Measurements from ENCODE around the gene ECSIT.

Gene ECSIT

DNA sequence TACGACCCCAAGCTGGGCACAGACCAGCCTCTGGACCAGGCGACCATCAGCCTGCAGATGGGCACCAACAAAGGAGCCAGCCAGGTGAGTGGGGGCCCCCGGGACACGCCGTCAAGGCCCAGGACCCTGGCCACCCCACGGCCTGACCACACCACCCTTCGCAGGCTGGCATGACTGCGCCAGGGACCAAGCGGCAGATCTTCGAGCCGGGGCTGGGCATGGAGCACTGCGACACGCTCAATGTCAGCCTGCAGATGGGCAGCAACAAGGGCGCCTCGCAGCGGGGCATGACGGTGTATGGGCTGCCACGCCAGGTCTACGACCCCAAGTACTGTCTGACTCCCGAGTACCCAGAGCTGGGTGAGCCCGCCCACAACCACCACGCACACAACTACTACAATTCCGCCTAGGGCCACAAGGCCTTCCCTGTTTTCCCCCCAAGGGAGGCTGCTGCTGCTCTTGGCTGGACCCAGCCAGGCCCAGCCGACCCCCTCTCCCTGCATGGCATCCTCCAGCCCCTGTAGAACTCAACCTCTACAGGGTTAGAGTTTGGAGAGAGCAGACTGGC lies 20.5 kb upstream of the ECSIT start (continued):
- TF ChIP-seq TOX (CRISPR knock-in tag; IDR thresholded peaks at IDR 0.05; ENCODE audit: borderline replicate concordance), result no peak
- TF ChIP-seq ZFP3 (CRISPR knock-in tag; IDR thresholded peaks at IDR 0.05), result no peak
- TF ChIP-seq ZNF70 (CRISPR knock-in tag; IDR thresholded peaks at IDR 0.05), result no peak
- TF ChIP-seq, protein P1, sequence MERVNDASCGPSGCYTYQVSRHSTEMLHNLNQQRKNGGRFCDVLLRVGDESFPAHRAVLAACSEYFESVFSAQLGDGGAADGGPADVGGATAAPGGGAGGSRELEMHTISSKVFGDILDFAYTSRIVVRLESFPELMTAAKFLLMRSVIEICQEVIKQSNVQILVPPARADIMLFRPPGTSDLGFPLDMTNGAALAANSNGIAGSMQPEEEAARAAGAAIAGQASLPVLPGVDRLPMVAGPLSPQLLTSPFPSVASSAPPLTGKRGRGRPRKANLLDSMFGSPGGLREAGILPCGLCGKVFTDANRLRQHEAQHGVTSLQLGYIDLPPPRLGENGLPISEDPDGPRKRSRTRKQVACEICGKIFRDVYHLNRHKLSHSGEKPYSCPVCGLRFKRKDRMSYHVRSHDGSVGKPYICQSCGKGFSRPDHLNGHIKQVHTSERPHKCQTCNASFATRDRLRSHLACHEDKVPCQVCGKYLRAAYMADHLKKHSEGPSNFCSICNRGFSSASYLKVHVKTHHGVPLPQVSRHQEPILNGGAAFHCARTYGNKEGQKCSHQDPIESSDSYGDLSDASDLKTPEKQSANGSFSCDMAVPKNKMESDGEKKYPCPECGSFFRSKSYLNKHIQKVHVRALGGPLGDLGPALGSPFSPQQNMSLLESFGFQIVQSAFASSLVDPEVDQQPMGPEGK (CRISPR knock-in tag; IDR thresholded peaks at IDR 0.05; ENCODE audit: borderline replicate concordance), result no peak
- no peak for TF ChIP-seq ZC3H10 (CRISPR knock-in tag; IDR thresholded peaks at IDR 0.05)
- TF ChIP-seq CSDC2 (CRISPR knock-in tag; IDR thresholded peaks at IDR 0.05), result no peak
- TF ChIP-seq RARB (CRISPR knock-in tag; IDR thresholded peaks at IDR 0.05), result no peak
- no peak for TF ChIP-seq ESRRG (CRISPR knock-in tag; IDR thresholded peaks at IDR 0.05)

DNA sequence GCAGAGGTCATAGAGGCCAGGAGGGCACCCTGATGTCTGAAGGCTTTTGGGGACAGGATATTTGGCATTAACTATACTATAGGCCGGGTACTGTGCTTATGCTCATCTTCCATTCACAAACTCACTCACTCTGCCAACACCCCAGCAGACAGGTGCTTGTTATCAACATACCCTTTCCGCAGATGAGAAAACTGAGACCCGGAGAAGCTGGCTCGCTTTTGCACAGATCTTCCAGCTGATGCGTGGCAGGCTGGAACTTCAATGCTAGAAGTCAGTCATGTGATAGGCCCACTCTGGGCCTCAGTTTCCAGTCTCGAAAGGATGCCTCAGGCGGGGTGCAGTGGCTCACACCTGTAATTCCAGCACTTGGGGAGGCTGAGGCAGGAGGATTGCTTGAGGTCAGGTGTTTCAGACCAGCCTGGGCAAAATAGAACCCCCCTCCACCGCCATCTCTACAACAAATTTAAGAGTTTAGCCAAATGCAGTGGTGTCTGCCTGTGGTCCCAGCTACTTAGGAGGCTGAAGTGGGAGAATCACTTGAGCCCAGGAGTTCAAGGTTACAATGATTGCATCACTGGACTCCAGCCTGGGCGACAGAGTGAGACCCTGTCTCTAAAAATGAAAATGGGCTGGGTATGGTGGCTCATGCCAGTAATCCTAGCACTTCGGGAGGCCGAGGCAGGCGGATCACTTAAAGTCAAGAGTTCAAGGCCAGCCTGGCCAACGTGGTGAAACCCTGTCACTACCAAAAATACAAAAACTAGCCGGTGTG lies 19.2 kb upstream of the ECSIT start:
- TF ChIP-seq GLIS3 (CRISPR knock-in tag; IDR thresholded peaks at IDR 0.05) (no peak), ZC3H10 (CRISPR knock-in tag; IDR thresholded peaks at IDR 0.05) (no peak), ZNF70 (CRISPR knock-in tag; IDR thresholded peaks at IDR 0.05) (no peak)

DNA sequence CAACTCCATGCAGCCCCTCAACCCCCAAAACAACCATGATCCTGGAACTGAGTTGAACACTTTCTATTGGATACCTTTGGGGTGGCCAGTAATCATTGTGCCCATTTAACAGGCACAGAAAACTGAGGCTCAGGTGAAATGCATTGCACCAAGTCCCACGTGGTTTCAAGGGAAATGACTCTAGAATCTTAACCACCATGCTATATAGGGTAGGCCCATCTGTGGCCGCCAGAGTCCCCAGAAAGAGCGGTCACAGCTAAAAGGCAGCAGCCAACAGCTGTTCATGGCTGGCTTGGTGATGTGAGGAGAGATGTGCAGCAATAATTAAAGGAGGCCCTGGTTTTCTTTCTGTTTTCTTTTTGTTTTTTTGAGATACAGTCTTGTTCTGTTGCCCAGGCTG lies 12.3 kb upstream of the ECSIT start:
- ATAC-seq, result no peak
- TF ChIP-seq ZFP30 (CRISPR knock-in tag; IDR thresholded peaks at IDR 0.05) (no peak), ESRRG (CRISPR knock-in tag; IDR thresholded peaks at IDR 0.05) (no peak), ARNTL (CRISPR knock-in tag; IDR thresholded peaks at IDR 0.05; ENCODE audit: borderline replicate concordance, low read depth) (no peak), ZC3H10 (CRISPR knock-in tag; IDR thresholded peaks at IDR 0.05) (no peak), ZNF565 (CRISPR knock-in tag; conservative IDR thresholded peaks at IDR 0.05; ENCODE audit: low read depth) (no peak), SNAI2 (CRISPR knock-in tag; IDR thresholded peaks at IDR 0.05) (no peak)
- TF ChIP-seq, protein P2, sequence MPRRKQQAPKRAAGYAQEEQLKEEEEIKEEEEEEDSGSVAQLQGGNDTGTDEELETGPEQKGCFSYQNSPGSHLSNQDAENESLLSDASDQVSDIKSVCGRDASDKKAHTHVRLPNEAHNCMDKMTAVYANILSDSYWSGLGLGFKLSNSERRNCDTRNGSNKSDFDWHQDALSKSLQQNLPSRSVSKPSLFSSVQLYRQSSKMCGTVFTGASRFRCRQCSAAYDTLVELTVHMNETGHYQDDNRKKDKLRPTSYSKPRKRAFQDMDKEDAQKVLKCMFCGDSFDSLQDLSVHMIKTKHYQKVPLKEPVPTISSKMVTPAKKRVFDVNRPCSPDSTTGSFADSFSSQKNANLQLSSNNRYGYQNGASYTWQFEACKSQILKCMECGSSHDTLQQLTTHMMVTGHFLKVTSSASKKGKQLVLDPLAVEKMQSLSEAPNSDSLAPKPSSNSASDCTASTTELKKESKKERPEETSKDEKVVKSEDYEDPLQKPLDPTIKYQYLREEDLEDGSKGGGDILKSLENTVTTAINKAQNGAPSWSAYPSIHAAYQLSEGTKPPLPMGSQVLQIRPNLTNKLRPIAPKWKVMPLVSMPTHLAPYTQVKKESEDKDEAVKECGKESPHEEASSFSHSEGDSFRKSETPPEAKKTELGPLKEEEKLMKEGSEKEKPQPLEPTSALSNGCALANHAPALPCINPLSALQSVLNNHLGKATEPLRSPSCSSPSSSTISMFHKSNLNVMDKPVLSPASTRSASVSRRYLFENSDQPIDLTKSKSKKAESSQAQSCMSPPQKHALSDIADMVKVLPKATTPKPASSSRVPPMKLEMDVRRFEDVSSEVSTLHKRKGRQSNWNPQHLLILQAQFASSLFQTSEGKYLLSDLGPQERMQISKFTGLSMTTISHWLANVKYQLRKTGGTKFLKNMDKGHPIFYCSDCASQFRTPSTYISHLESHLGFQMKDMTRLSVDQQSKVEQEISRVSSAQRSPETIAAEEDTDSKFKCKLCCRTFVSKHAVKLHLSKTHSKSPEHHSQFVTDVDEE (CRISPR knock-in tag; IDR thresholded peaks at IDR 0.05), result no peak
- TF ChIP-seq, protein P3, sequence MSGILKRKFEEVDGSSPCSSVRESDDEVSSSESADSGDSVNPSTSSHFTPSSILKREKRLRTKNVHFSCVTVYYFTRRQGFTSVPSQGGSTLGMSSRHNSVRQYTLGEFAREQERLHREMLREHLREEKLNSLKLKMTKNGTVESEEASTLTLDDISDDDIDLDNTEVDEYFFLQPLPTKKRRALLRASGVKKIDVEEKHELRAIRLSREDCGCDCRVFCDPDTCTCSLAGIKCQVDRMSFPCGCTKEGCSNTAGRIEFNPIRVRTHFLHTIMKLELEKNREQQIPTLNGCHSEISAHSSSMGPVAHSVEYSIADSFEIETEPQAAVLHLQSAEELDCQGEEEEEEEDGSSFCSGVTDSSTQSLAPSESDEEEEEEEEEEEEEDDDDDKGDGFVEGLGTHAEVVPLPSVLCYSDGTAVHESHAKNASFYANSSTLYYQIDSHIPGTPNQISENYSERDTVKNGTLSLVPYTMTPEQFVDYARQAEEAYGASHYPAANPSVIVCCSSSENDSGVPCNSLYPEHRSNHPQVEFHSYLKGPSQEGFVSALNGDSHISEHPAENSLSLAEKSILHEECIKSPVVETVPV (CRISPR knock-in tag; IDR thresholded peaks at IDR 0.05), result no peak

More for the DNA sequence above, 19.2 kb upstream of the ECSIT start:
- no peak for ATAC-seq

DNA sequence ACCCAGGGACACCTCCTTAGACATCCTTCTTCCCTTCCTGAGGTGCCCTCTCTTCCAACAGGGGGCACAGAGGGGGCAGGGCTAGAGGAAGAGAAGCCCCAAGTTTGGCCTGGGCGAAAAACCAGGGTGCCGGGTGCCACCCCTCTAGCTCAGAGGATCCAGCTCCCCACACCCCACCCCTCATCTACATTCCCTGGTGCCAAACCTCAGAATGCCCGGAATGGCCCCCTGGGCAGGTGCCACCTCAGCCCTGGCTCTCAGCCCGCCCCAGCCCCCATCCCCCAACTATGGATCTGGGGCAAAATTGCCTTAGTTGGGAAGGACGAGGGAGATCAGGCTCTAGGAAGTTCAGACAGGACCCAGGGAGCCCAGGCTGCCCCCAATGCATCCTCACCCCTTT lies 11.7 kb upstream of the ECSIT start:
- no peak for ATAC-seq
- TF ChIP-seq RARB (CRISPR knock-in tag; IDR thresholded peaks at IDR 0.05) (no peak), TCF4 (CRISPR knock-in tag; IDR thresholded peaks at IDR 0.05; ENCODE audit: borderline replicate concordance) (no peak), PPARA (CRISPR knock-in tag; IDR thresholded peaks at IDR 0.05; ENCODE audit: borderline replicate concordance) (no peak), ZNF8 (CRISPR knock-in tag; IDR thresholded peaks at IDR 0.05) (no peak), ESRRG (CRISPR knock-in tag; IDR thresholded peaks at IDR 0.05) (no peak), ZNF565 (CRISPR knock-in tag; conservative IDR thresholded peaks at IDR 0.05; ENCODE audit: low read depth) (no peak), ZFP3 (CRISPR knock-in tag; IDR thresholded peaks at IDR 0.05) (no peak), ZC3H10 (CRISPR knock-in tag; IDR thresholded peaks at IDR 0.05) (no peak), ZFP30 (CRISPR knock-in tag; IDR thresholded peaks at IDR 0.05) (no peak), TOX (CRISPR knock-in tag; IDR thresholded peaks at IDR 0.05; ENCODE audit: borderline replicate concordance) (no peak)
- TF ChIP-seq, protein P4, sequence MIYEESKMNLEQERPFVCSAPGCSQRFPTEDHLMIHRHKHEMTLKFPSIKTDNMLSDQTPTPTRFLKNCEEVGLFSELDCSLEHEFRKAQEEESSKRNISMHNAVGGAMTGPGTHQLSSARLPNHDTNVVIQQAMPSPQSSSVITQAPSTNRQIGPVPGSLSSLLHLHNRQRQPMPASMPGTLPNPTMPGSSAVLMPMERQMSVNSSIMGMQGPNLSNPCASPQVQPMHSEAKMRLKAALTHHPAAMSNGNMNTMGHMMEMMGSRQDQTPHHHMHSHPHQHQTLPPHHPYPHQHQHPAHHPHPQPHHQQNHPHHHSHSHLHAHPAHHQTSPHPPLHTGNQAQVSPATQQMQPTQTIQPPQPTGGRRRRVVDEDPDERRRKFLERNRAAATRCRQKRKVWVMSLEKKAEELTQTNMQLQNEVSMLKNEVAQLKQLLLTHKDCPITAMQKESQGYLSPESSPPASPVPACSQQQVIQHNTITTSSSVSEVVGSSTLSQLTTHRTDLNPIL (CRISPR knock-in tag; IDR thresholded peaks at IDR 0.05; ENCODE audit: low read depth), result no peak
- TF ChIP-seq, protein P1 (CRISPR knock-in tag; IDR thresholded peaks at IDR 0.05; ENCODE audit: borderline replicate concordance), result no peak
- TF ChIP-seq, protein P5, sequence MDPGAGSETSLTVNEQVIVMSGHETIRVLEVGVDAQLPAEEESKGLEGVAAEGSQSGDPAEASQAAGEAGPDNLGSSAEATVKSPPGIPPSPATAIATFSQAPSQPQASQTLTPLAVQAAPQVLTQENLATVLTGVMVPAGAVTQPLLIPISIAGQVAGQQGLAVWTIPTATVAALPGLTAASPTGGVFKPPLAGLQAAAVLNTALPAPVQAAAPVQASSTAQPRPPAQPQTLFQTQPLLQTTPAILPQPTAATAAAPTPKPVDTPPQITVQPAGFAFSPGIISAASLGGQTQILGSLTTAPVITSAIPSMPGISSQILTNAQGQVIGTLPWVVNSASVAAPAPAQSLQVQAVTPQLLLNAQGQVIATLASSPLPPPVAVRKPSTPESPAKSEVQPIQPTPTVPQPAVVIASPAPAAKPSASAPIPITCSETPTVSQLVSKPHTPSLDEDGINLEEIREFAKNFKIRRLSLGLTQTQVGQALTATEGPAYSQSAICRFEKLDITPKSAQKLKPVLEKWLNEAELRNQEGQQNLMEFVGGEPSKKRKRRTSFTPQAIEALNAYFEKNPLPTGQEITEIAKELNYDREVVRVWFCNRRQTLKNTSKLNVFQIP (CRISPR knock-in tag; IDR thresholded peaks at IDR 0.05; ENCODE audit: borderline replicate concordance, low read depth), result no peak
- TF ChIP-seq, protein P2 (CRISPR knock-in tag; IDR thresholded peaks at IDR 0.05), result no peak

All from SK-N-SH treated with all-trans-retinoic acid at 6 μM for 48 hours (cell line).